Esophagus squamous epithelium (tissue), 5 donors: Measurements from ENCODE around the gene ZNF385B. TPM values are rescaled to one million over a fixed set of nuclear protein-coding genes. Genes with fewer than 3 reads are reported as not detected.
"Not testable (repeated sequence)": the region's sequence is repeated elsewhere in the genome, so short reads cannot be mapped to it uniquely, and the experiment has no call there.

Source experiments
- DNase-seq: peaks from one replicate; lab custom pipeline; 2025; lab: John Stamatoyannopoulos, UW
- H3K27ac ChIP-seq, 4 donors: fragments of 200-600 bp; sonication (generic); one replicate each; pipeline ENCODE4 v1.5.1; 2016 to 2019; ENCODE audit warnings: mild to moderate bottlenecking in 1 of 4
- H3K27me3 ChIP-seq, 4 donors: fragments of 200-600 bp; sonication (generic); 1 replicate in 3 of 4; 2 replicates in 1 of 4; pipeline versions ENCODE4 v1.5.1 to v1.6.0; 2017 to 2021; ENCODE audit warnings: antibody characterized with exemption in 1 of 4
- H3K36me3 ChIP-seq, 3 donors: fragments of 200-600 bp; sonication (generic); one replicate each; pipeline ENCODE4 v1.5.1; 2016 to 2019
- H3K4me1 ChIP-seq, 3 donors: fragments of 200-600 bp; sonication (generic); one replicate each; pipeline ENCODE4 v1.5.1; 2017 to 2019
- H3K4me3 ChIP-seq, 4 donors: fragments of 200-600 bp; sonication (generic); 1 replicate in 3 of 4; 2 replicates in 1 of 4; pipeline ENCODE4 v1.5.1; 2016 to 2019; ENCODE audit warnings: mild to moderate bottlenecking in 2 of 4, moderate library complexity in 1 of 4
- H3K9me3 ChIP-seq, 3 donors: fragments of 200-600 bp; sonication (generic); one replicate each; pipeline ENCODE4 v1.5.1; 2016 to 2019
- CTCF ChIP-seq, 6 experiments: fragments of 450-650 bp in 4 of 6; fragments of 200-600 bp in 2 of 6; sonication (generic) in 2 of 6; IDR thresholded peaks; one replicate each; pipeline ENCODE4 v1.5.1; 2016 to 2019; ENCODE audit warnings: antibody characterized with exemption in 6 of 6, mild to moderate bottlenecking in 4 of 6, moderate library complexity in 4 of 6
- POLR2A ChIP-seq, 4 donors: fragments of 450-650 bp; IDR thresholded peaks; one replicate each; pipeline ENCODE4 v1.6.1; 2017; ENCODE audit warnings: antibody characterized with exemption in 4 of 4, mild to moderate bottlenecking in 4 of 4, moderate library complexity in 3 of 4
- WGBS, 2 donors: methylation state at CpG; one replicate each; pipeline ENCODE4 v1.1.5; 2018; 5-methylcytosine and 5-hydroxymethylcytosine counted together
- intact Hi-C: fragments of 100-400 bp; cut with DNase I; formaldehyde crosslinking; loops from one replicate; pipeline ENCODE4 v1.15.0; 2022
- total RNA-seq, 4 donors: library from RNA; depleted of rRNA; stranded (reverse); fragments of >200 nt; gene quantifications; one replicate each; pipeline ENCODE4 v1.1.0, GENCODE V29; 2016
- donor health status: DM: yes; HTN: yes; CAD: no.

ZNF385B gene
- total RNA-seq, 4 donors from 2014 or later = 0.44 to 3.1 (median 0.44) TPM; not detected in 1

DNA sequence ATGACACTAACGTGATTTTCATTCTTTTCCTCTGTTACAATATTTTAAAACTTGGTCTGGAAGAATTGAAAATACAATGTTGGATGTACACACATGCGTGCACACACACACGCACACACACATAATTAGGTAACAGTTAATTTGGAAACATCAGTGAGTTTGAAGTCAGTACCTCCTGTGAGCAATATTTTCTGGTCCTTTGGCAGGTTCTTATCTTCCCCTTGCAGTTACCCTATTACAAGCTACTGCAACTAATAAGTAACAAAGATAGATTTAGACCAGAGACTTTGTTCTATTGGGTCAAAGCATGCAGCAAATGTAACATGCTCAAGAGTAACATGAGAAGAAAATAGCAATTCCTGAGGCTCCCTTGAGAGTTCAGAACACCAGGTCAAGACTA, 73.3 kb downstream of the ZNF385B start:
- H3K27me3 ChIP-seq = no peaks in the 10 kb centered on the region
- DNase-seq = no peak
- intact Hi-C loops = no loop called here
- H3K36me3 ChIP-seq = no peaks in the 10 kb centered on the region
- 86 to 92% methylated on average over 3 of the region's 3 CpGs for WGBS, 2 donors
- peaks cover 0 to 8% (median 0%) of the 10 kb centered on the region in 3 donors for H3K4me1 ChIP-seq
- no peak overlapping the region for H3K27ac ChIP-seq
- peaks cover 0 to 3% (median 0%) of the 10 kb centered on the region in 3 donors for H3K9me3 ChIP-seq
- H3K4me3 ChIP-seq = no peak overlapping the region
- TF ChIP-seq CTCF (IDR thresholded peaks at IDR 0.05) = no peak
- no peak for TF ChIP-seq POLR2A (IDR thresholded peaks at IDR 0.05)

GRCh38 chr2:179787601-179788000, 73.8 kb downstream of the ZNF385B start:
- no peaks in the 10 kb centered on the region for H3K36me3 ChIP-seq
- no peak overlapping the region for H3K27ac ChIP-seq
- intact Hi-C loops = no loop called here
- no peak for DNase-seq
- H3K27me3 ChIP-seq = no peaks in the 10 kb centered on the region
- H3K4me3 ChIP-seq = no peak overlapping the region
- no peak for TF ChIP-seq CTCF (IDR thresholded peaks at IDR 0.05)
- TF ChIP-seq POLR2A (IDR thresholded peaks at IDR 0.05) = no peak
- peaks cover 0 to 8% (median 0%) of the 10 kb centered on the region in 3 donors for H3K4me1 ChIP-seq
- peaks cover 0 to 3% (median 0%) of the 10 kb centered on the region in 3 donors for H3K9me3 ChIP-seq
- 52 to 72% methylated on average over 2 of the region's 2 CpGs for WGBS, 2 donors

GRCh38 chr2:179785902-179786301, 75.5 kb downstream of the ZNF385B start:
- no peaks in the 10 kb centered on the region for H3K27me3 ChIP-seq
- no peak overlapping the region for H3K4me3 ChIP-seq
- intact Hi-C loops = no loop called here
- peaks cover 0 to 3% (median 0%) of the 10 kb centered on the region in 3 donors for H3K9me3 ChIP-seq
- 82 to 90% methylated on average over 1 of the region's 1 CpG for WGBS, 2 donors
- H3K4me1 ChIP-seq = peaks cover 0 to 8% (median 0%) of the 10 kb centered on the region in 3 donors
- H3K27ac ChIP-seq = no peak overlapping the region
- H3K36me3 ChIP-seq = no peaks in the 10 kb centered on the region
- no peak for DNase-seq
- TF ChIP-seq POLR2A (IDR thresholded peaks at IDR 0.05) (no peak), CTCF (IDR thresholded peaks at IDR 0.05) (no peak)

- H3K36me3 ChIP-seq, DNase-seq, H3K9me3 ChIP-seq, H3K4me1 ChIP-seq, H3K4me3 ChIP-seq, intact Hi-C loops, H3K27ac ChIP-seq, H3K27me3 ChIP-seq: not testable (repeated sequence)
- 73 to 79% methylated on average over 2 of the region's 2 CpGs for WGBS, 2 donors
Measured at GRCh38 chr2:179782346-179782745, 79.1 kb downstream of the ZNF385B start.

GRCh38 chr2:179773986-179774385, 87.4 kb downstream of the ZNF385B start:
- intact Hi-C loops = no loop called here
- Histone ChIP-seq H3K27me3 (no peaks in the 10 kb centered on the region), H3K4me3 (no peak overlapping the region), H3K4me1 (peaks cover 0 to 1% (median 0%) of the 10 kb centered on the region in 3 donors), H3K9me3 (no peaks in the 10 kb centered on the region), H3K27ac (no peak overlapping the region), H3K36me3 (no peaks in the 10 kb centered on the region)
- WGBS, 2 donors = 88 to 93% methylated on average over 4 of the region's 4 CpGs
- TF ChIP-seq CTCF (IDR thresholded peaks at IDR 0.05) (no peak), POLR2A (IDR thresholded peaks at IDR 0.05) (no peak)
- DNase-seq = no peak

GRCh38 chr2:179772346-179772745, 89.1 kb downstream of the ZNF385B start:
- no peaks in the 10 kb centered on the region for H3K27me3 ChIP-seq
- intact Hi-C loops = no loop called here
- DNase-seq = no peak
- TF ChIP-seq POLR2A (IDR thresholded peaks at IDR 0.05) (no peak), CTCF (IDR thresholded peaks at IDR 0.05) (no peak)
- H3K4me1 ChIP-seq = peaks cover 0 to 5% (median 0%) of the 10 kb centered on the region in 3 donors
- H3K27ac ChIP-seq = no peak overlapping the region
- H3K4me3 ChIP-seq = no peak overlapping the region
- no peaks in the 10 kb centered on the region for H3K36me3 ChIP-seq
- WGBS, 2 donors = 82% methylated on average over 1 of the region's 1 CpG
- H3K9me3 ChIP-seq = no peaks in the 10 kb centered on the region
